Osteocyte (in vitro differentiated cells): Measurements from ENCODE around the gene FAM227B. TPM values are rescaled to one million over a fixed set of nuclear protein-coding genes. Genes with fewer than 3 reads are reported as not detected.

Experiments
- DNase-seq: peaks from one replicate; pipeline ENCODE4 v3.0.0; 2021; ENCODE audit warnings: mixed read lengths; ENCODE audit not compliant: unreplicated experiment; ENCODE audit errors: extremely low spot score
- H3K27ac Mint-ChIP-seq: one replicate; pipeline ENCODE4 v1.8.0; 2021; ENCODE audit warnings: mild to moderate bottlenecking, mixed read lengths; ENCODE audit not compliant: unreplicated experiment
- H3K27me3 Mint-ChIP-seq: one replicate; pipeline ENCODE4 v1.8.0; 2021; ENCODE audit warnings: mixed read lengths; ENCODE audit not compliant: unreplicated experiment
- H3K36me3 Mint-ChIP-seq: one replicate; pipeline ENCODE4 v1.8.0; 2021; ENCODE audit warnings: mixed read lengths; ENCODE audit not compliant: unreplicated experiment
- H3K4me1 Mint-ChIP-seq: one replicate; pipeline ENCODE4 v1.8.0; 2021; ENCODE audit warnings: mixed read lengths; ENCODE audit not compliant: unreplicated experiment
- H3K4me3 Mint-ChIP-seq: one replicate; pipeline ENCODE4 v1.8.0; 2021; ENCODE audit warnings: mild to moderate bottlenecking, moderate library complexity, mixed read lengths; ENCODE audit not compliant: unreplicated experiment
- H3K9me3 Mint-ChIP-seq: one replicate; pipeline ENCODE4 v1.8.0; 2021; ENCODE audit warnings: mixed read lengths; ENCODE audit not compliant: unreplicated experiment
- total RNA-seq: library from RNA; stranded (reverse); gene quantifications from 2 replicates; pipeline ENCODE4 v1.2.1, GENCODE V29; 2021
- TF ChIP-seq, protein P1 (sequence below): fragments of 200-600 bp; sonication (generic); IDR thresholded peaks from 2 replicates; pipeline ENCODE4 v1.5.0; 2021; ENCODE audit warnings: antibody characterized with exemption, mild to moderate bottlenecking, moderate library complexity

FAM227B gene
- total RNA-seq, 1 donor from 2014 or later: 3.0 TPM

DNA sequence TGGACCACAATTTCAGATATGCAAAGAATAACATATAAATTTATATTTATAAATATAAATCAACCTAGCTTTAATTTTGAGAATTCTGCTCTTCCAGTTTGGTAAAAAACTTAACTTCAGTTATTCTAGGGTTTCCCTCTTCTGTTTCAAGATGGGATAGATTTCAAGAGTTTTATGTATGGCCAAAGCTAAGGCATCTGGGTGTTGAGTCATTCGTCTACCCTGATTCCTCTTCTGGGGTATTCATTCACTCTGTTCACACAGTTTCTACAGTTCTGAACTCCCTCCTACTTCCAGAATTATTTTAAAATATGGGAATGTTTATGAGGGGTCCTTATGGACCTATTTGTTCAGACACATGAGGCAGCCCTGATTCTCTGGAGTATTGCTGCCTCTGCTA lies 201.8 kb downstream of the FAM227B start:
- DNase-seq: no peak
- no peak overlapping the region for H3K27ac Mint-ChIP-seq
- H3K4me3 Mint-ChIP-seq: no peak overlapping the region
- H3K9me3 Mint-ChIP-seq: no peaks in the 10 kb centered on the region
- H3K27me3 Mint-ChIP-seq: no peaks in the 10 kb centered on the region
- no peaks in the 10 kb centered on the region for H3K36me3 Mint-ChIP-seq
- peaks cover 16% of the 10 kb centered on the region for H3K4me1 Mint-ChIP-seq
- TF ChIP-seq, protein P1, sequence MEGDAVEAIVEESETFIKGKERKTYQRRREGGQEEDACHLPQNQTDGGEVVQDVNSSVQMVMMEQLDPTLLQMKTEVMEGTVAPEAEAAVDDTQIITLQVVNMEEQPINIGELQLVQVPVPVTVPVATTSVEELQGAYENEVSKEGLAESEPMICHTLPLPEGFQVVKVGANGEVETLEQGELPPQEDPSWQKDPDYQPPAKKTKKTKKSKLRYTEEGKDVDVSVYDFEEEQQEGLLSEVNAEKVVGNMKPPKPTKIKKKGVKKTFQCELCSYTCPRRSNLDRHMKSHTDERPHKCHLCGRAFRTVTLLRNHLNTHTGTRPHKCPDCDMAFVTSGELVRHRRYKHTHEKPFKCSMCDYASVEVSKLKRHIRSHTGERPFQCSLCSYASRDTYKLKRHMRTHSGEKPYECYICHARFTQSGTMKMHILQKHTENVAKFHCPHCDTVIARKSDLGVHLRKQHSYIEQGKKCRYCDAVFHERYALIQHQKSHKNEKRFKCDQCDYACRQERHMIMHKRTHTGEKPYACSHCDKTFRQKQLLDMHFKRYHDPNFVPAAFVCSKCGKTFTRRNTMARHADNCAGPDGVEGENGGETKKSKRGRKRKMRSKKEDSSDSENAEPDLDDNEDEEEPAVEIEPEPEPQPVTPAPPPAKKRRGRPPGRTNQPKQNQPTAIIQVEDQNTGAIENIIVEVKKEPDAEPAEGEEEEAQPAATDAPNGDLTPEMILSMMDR: no peak

DNA sequence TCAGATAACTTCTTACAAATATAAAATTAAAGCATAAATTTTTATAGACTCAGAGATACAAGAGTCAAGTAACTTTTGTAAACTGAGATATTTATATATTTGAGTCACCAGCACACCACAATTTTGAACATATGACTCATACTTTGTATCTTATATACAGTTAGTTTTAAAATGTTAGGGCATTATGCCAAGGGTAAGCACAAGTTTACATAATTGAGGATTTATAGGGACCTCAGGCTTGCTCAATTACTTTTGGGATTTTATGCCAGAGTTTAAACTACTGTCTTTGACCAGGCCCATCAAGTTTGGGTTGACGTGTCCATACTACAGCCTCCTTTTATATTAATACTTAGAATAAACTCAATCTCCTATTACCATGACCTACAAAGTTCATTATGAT lies 205.0 kb downstream of the FAM227B start:
- H3K27ac Mint-ChIP-seq: no peak overlapping the region
- H3K27me3 Mint-ChIP-seq: no peaks in the 10 kb centered on the region
- TF ChIP-seq, protein P1: no peak
- H3K4me3 Mint-ChIP-seq: no peak overlapping the region
- no peaks in the 10 kb centered on the region for H3K9me3 Mint-ChIP-seq
- H3K4me1 Mint-ChIP-seq: peaks cover 15% of the 10 kb centered on the region
- DNase-seq: no peak
- H3K36me3 Mint-ChIP-seq: no peaks in the 10 kb centered on the region

DNA sequence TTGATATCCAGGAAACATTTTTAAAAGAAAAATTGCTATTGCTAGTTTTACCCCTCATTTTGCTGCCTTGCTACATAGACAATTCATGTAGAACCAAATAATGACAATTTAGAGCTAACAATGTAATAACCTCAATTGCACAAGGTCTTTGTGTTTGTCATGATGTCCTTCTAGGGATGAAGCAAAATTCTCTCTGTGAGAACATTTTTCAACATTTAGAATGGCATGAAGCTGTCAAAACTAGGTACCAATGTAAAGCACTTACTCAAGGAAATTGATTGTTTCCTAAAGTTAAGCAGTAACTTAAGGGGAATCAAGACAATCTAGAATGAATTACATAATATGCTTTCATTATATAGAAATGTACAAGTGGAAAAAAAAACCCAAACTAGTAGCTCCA lies 205.5 kb downstream of the FAM227B start:
- DNase-seq: no peak
- no peak overlapping the region for H3K4me3 Mint-ChIP-seq
- no peak overlapping the region for H3K27ac Mint-ChIP-seq
- H3K27me3 Mint-ChIP-seq: peaks cover 2% of the 10 kb centered on the region
- H3K4me1 Mint-ChIP-seq: peaks cover 16% of the 10 kb centered on the region
- TF ChIP-seq, protein P1: no peak
- H3K36me3 Mint-ChIP-seq: no peaks in the 10 kb centered on the region
- H3K9me3 Mint-ChIP-seq: no peaks in the 10 kb centered on the region

DNA sequence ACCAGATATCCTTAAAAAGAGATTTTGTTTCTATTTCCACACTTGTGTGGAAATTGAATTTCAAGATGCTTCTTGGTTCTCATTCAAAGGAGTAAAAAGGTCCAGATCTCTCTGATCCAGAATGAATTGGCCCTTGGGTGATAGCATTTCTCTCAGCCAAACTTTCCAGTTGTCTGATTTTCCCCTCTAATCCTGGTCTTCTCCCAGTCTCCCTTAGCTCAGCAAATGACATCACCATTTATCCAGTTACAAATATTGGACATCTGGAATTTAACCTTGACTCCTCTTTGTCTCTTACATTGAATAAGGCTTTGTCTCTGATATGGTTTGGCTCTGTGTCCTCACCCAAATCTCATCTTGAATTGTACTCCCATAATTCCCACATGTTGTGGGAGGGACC lies 207.8 kb downstream of the FAM227B start:
- DNase-seq: no peak
- no peak overlapping the region for H3K27ac Mint-ChIP-seq
- TF ChIP-seq, protein P1: no peak
- peaks cover 14% of the 10 kb centered on the region for H3K27me3 Mint-ChIP-seq
- H3K4me1 Mint-ChIP-seq: peaks cover 16% of the 10 kb centered on the region
- no peaks in the 10 kb centered on the region for H3K9me3 Mint-ChIP-seq
- peaks cover 2% of the 10 kb centered on the region for H3K36me3 Mint-ChIP-seq
- H3K4me3 Mint-ChIP-seq: no peak overlapping the region

DNA sequence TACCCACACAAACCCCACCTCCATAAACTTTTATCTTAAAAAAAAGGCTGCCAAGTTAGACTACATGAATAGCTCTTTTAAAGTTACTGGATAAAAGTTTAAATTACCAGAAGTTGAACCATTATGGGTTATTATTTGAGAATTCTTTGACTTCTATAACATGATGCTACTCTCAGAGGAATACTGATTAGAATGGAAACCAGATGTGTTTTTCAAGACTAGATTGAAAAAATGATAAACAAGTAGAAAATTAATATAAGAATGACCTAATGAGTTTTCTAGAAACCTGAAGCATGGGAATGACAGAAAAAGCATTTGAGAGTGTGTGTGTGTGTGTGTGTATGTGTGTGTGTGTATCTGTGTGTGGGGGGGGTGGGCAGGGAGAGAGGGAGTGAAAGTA lies 210.0 kb downstream of the FAM227B start:
- peaks cover 2% of the 10 kb centered on the region for H3K36me3 Mint-ChIP-seq

More for the DNA sequence above, 210.0 kb downstream of the FAM227B start:
- Mint-ChIP-seq H3K4me1 (peaks cover 10% of the 10 kb centered on the region), H3K9me3 (no peaks in the 10 kb centered on the region), H3K27ac (no peak overlapping the region), H3K27me3 (peaks cover 18% of the 10 kb centered on the region), H3K4me3 (no peak overlapping the region)
- TF ChIP-seq, protein P1: no peak
- DNase-seq: no peak
